GM21737 (cell line): ENCODE data around the gene LIX1L.

Experiments used
- ATAC-seq: cut with Tn5 transposase; IDR thresholded peaks from one replicate; pipeline ENCODE4 v1.9.1; 2021; ENCODE audit warnings: mild to moderate bottlenecking, moderate library complexity; ENCODE audit not compliant: unreplicated experiment

LIX1L gene

DNA sequence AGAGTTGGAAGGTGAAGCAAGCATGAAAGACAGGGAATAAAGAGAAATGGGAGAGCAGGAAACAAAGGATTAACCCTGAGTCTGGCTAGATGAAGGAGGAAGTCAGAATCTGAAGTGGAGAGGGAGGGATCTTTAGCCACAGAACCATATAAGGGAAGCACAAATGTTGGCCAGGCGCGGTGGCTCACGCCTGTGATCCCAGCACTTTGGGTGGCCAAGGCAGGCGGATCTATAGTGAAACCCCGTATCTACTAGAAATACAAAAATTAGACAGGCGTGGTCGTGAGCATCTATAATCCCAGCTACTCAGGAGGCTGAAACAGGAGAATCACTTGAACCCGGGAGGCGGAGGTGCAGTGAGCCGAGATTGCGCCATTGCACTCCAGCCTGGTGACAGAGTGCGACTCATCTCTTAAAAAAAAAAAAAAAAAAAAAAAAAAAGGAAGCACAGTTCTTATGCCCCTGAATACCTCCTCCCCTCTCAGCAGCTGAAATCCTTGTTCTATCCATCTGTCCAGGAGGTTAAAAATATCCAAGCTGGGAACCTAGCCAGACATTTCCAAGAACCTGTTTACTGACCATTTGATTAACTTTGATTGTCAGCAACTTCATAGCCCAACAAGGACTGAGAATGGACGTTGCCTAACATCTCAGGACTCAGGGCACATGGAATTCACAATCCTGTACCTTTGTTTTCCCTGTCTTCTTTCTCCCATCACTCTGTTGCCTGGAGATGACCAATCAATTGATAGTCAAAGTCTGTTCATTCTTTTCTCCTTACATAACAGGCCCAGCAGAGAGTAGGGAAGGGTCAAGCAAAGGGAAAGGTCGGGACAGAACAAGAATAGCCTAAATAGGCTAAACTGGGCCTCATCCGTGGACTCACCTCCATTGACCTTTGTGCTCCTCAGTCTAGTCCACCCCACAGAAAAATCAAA is 28.0 kb upstream of the LIX1L start:
- ATAC-seq = no peak

DNA sequence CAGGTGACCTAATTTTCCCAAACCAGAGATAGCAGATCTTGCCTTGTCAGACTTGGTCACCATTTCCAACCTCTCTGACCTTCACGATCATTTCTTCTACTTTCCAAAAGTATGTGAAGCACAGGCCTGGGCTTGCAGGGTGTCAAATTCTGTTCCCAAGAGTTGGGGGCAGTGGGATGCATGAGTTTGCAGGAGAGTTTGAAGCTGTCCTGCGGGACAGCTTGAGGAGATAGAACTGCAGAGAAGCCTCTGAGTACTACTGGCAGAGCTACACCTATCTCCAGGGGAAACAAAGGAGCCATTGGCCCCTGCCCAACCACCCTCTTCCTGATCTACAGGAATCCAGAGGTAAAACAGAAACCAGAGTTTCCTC is 27.3 kb upstream of the LIX1L start:
- ATAC-seq = no peak

DNA sequence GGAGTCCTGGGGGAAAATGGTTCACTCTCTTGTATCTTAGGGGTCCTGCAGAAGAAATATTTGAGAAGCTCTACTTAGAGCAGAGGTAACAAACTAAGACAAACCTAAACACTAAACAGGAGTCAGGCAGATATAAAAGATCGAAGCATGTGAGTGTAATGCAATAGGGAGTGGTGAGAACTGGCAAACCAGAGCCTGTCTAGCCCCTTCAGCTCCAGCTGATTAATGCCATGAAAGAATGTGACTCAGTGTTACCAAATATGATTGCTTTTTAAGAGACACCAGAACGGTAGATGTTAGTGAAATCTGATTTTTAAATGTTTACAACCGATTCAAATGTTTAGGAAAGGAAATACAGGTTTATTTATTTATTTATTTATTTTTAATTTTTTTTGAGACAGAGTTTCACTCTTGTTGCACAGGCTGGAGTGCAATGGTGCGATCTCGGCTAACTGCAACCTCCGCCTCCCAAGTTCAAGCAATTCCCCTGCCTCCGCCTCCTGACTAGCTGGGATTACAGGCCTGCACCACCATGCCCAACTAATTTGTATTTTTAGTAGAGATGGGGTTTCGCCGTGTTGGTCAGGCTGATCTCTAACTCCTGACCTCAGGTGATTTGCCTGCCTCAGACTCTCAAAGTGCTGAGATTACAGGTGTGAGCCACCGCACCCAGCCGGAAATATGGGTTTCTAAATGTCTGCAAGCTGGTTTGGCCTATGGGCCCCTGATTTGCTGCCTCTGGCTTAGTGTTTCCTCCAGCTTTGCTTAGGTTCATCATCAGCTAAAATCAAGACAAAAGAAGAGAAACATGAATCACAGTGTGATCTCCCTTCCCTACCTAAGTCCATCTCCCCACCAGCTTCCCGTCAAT is 26.4 kb upstream of the LIX1L start:
- ATAC-seq = no peak

DNA sequence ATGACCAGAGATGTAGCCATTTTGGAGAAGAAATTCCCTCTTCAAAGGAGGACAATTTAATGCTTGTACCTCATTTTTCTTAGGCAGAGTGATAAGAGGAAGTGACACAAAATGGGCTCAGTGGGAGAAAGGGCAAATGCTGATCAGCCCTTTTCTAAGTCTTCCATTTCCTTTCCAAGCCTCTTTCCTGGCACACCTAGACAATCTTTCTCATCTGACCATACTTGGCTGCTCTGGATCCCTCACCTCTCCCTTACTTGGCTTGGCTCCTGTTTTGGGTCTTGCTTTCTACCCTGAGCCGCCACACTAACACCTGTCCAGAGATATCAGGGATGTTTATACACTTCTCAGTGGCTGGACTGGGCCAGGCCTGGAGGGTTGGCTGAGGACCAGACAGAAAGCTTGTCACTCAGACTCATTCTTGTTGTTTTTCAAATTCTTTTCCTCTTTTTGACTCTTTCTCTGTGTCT is 25.4 kb upstream of the LIX1L start:
- ATAC-seq = no peak

DNA sequence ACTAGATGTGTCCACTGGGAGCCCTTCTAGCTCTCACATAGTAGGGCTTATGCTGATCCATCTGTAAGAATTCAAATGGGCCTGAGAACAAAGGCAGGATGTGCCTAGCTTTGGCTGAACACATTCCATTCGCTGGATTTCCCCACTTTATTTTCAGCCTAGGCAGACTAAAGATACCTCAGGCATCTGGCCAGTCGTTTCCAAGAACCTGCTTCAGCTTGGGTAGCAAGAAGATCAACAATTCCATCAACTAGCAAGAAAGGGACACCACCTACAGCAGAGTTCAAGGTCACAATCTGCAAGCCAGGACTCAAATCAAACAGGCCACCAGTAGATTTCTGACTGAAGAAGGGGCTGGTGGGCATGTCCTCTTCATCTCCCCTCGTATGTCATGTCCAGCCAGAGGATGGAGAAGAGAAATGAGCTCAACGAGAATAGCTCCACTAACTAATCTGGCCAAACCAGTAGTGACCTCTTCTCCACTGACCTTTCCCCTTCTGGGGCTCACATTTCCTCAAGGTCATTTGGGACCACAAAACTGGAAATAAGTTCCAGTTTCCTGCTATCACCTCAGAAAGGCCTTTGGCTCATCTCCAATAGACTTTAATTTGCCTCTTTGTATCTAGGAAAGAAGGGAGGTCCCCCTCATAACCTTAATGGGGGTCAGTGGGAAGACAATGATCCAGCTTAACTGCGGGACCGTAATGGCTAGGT is 24.4 kb upstream of the LIX1L start:
- no peak for ATAC-seq

DNA sequence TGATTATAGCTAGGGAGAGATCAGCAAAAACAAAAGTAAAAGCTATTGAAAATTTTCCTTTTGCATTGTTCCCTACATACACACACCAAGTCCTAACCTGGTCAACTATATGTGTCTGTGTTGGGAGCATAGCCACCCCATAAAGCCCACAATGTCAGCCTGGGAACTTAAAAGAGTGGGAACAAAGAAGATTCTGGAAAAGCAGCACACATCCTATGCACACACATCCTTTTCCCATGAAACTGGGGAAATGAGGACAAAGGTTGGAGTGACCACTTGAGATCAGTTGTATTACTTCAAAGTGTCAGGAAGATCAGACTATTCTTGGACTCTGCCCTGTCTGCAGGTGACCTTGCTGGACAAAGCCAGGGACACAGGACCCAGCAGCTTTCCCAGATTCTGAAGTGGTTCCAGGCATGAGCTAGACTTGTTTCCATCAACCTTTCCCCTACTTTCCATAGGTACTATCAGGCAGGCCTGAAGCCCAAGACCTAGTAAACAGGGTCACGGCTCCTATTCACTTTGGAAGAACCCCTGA is 22.7 kb upstream of the LIX1L start:
- ATAC-seq = no peak

DNA sequence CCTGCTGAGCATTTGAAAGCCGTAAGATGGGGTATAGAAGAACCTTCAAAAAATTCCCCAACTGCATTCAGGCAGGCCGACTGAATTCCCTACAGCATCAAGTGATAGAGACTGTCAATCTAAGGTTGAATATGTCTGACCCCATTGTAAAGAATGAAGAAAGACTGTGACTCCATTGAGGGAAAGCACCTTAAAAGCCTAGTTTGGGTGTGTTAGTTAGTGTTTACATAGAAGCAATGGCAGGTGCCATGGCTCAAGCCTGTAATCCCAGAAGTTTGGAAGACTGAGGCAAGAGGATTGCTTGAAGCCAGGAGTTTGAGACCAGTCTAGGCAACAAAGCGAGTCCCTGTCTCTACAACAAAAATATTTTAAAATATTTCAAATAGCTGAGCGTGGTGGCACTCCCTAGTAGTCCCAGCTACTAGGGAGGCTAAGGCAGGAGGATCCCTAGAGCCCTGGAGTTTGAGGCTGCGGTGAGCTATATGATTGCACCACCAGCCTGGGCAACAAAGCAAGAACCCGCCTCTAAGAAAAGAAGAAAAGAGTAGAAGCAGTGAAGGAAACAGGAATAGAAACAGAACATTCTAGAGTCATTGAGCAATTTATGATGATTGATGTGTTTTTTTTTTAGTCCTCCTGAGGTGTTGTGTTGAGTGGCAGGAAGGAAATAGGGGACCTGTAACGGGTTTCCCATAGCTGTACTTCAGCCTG is 22.1 kb upstream of the LIX1L start:
- no peak for ATAC-seq

DNA sequence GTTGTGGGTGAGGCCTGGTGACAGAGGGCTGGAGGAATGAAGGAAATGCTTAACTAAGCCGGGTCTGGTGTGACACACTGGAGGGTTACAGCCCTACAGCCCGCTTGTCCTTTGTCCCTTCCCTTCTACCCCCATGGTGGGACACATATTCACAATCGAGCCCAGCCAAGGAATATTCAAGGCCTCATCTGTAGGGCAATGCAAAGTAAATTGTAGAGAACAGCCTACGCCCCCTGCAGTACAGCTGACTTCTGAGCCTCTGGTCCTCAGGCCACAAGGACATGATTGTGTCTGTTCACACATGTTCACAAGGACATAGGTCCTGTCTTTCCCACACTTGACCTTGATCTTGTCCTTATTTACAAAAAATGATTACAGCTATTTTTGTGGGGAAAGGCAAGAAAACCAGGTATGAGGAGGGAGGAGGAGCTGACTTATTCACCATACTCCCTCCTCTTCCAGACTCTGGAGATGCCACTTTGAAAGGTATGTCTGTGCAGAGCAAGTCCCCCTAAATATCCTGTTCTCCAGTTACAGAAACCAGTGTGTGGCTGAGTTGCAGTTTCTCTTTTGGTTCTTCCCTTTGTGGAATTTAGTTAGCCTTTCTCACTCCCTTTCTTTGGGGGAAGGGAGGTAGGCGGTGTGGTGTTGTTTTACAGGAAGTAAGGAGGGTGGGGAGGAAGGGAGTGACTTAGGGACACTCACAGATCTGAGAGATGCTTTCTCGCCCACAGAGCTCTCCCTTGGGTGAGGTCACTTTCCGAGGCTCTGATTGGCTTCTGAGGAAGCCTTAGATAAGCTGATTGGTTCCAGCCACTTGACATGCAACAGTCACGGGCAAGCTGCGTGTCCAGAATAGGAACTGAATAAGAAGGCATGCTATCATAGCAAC is 21.3 kb upstream of the LIX1L start:
- peak; percentile 87 for ATAC-seq

DNA sequence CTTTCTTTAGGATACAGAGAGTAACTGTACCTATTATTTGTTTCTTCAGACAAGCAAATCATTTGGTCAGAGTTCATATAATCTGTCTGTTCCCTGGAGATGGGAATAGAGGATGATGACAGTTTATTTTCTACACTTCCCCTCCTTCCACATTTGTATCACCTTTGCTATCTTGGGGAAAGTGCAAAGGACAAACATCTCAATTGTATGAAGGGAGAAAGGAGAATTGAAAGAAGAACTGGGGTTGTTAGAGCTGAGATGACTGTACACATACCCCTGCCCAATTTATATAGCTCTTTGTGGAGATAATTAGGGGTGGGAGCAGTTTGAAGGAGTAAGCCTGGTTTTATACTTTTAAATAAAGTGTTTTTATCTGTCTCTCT is 20.6 kb upstream of the LIX1L start:
- no peak for ATAC-seq

DNA sequence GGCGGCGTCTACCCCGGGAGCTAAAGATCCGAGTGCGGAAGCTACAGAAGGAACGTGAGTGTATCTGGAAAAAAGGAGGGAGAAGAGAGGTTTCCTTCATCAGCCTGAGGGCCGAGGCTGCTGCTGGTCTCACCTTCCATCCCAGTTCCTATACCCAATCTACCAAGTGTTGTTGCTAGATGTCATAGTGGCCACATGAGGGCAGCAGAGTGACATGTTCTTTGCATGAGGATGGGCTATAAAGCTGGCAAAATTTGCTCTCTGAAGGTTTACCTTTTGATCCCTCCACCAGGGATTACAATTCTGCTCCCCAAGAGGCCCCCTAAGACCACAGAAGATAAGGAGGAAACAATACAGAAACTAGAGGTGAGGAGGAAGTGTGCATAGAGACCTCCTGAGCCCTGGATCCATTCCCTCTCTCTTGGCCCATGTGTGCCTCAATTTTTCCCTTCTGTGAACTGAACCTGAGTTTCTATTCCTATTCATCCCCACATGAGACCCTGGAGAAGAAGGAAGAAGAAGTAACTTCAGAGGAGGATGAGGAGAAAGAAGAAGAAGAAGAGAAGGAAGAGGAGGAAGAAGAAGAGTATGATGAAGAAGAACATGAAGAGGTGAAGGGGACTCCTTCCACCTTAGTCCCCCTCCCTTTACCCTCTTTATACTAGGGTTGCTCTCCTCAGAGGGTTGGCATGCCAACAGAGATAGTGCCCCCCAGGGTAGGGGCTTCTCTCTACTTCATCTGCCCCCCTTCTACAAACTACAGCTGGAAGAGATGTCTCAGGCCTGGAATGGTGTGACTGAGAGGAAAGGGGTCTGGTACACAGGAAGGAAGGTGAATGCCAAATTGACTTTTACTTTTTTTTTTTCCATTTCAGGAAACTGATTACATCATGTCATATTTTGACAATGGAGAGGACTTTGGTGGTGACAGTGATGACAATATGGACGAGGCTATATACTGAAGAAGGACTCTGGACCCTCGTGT is 20.0 kb upstream of the LIX1L start:
- ATAC-seq = no peak

DNA sequence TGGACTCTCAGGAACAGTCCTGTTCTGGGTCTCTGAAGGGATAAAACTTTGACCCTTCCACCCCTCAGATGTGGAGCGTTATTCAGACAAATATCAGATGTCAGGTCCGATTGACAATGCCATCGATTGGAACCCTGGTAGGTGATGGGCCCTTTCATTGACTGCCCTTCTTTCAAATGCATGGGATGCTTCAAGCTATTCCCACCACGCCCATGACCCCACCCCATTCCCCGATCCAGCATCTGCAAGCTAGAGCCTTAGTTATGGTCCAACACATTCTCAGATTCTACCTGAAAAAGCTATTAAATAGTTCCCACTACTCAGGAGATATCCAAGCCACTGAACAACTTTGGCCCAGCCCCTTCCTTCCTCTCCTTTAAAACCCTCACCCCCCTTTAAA is 19.2 kb upstream of the LIX1L start:
- ATAC-seq = no peak

DNA sequence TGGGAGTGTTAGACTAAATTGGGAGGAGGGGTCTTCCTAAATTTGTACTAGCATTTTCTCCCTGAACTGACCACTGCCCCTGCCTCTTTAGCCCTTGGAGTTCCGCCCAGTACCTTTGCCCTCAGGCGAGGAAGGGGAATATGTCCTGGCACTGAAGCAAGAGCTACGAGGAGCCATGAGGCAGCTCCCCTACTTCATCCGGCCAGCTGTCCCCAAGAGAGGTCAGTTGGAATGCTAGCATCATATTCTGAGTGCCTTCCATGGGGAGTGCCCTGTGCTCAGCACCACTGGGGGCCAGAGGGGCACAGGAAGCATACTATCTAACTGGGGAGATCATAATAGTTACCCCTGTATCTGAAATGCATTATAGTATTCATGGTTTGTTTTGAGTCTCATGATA is 17.4 kb upstream of the LIX1L start:
- ATAC-seq = no peak

DNA sequence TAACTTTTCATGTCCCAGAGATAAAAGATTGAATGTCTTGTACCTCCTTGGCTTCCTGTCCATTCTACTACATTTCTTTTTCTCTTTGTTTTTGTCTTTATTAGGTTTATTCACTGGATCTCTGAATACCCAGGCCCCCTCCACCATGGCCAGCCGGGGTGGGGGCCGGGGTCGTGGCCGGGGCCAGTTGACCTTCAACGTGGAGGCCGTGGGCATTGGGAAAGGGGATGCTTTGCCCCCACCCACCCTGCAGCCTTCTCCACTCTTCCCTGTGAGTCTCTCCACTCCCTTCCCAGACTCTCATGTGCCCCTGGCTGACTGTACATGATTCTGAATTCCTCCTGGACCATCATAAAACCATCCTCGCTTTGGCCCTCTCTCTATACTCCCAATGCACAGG is 16.9 kb upstream of the LIX1L start:
- no peak for ATAC-seq

DNA sequence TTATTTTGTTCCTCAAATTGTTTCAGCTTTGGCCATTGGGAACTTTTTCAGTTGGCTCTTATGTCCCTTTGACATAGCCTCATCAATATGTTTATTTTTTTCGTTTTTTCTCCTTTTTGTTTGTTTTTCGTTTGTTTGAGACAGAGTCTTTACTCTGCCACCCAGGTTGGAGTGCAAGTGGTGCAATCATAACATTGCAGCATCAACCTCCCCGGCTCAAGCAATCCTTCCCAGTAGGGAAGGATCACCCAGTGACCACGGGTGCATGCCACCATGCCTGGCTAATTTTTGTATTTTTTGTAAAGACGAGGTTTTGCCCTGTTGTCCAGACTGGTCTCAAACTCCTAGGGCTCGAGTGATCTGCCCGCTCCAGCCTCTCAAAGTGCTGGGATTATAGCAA is 14.8 kb upstream of the LIX1L start:
- no peak for ATAC-seq

DNA sequence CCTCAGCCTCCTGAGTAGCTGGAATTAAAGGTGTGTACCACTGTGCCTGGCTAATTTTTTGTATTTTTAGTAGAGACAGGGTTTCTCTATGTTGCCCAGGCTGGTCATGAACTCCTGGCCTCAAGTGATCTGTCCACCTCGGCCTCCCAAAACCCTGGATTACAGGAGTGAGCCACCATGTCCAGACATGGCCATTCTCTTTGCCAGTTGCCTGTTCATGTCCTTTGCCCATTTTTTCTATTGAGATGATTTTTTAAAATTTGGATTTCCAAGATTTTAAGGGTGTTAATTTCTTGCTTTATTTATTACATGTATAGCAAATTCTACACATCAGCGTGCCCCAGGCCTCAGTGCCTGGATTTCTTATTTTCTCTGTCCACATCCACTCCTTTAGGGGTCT is 9.5 kb upstream of the LIX1L start:
- no peak for ATAC-seq

DNA sequence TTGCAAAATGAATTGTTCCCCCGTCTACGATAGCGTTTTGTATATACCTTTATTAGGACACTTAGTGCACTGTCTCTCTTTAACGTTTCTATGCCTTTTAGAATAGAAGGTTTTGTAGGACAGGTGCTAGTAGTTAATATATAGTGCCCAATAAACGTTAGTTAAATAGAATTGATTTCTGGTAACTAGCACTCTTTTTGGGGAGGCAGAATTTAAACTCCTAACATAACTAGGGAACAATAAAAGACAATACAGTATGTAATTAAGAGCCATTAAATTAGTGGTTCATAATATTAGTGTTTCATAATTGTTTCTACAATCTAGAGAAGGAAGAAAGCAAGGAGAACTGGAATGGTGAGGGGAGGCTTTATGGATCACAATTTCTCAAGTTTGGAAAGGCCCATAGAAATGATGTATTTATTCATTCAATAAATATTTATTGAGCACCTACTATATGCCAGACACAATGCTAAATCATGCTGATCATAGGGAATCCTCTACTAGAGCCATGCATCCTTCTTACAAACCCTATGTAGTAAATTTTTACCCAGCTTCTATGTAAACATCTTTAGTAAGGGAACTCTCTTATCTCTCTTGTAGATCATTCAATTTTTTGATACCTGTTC is 7.4 kb upstream of the LIX1L start:
- ATAC-seq = no peak

DNA sequence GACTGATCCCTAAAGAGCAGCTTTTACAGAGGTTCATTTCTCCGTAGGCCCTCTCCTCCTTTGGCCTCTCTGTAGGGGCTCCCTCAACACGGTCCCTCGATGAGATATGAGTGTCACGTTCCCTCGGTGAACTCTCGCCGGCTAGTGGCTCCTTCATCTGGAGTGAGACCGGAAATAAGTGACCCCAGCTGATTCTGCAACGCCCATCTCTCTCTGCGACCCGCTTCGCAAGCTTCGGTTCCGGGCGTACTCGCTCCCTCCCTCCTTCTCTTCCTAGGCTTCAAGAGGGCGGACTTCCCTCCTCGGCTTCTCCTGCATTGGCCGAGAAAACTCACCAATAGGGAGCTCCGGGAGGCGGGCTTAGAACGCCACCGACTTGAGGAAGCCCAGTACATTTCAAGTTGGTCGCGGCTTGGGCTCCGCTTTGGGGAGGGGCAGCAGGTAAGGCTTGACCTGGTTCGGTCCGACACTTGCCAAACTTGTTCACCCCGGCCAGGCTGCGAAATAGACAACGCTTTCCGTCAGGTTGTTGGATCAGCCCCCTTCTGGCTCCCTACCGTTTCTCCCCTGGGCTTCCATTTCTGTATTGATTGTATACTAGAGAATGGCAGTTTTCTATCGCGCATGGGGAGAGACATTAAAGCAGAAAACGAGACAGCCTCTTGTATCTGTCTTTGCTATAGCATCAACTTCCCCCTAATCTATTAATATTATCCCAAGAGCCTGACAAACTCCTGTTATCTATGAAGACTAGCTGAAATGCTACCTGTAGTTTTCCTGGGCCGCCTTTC is 6.7 kb upstream of the LIX1L start, which contains the start of the genes ANKRD34A and POLR3GL:
Gene ANKRD34A, minus strand, starts transcription at position 248 of the 791 bp plus-strand sequence. CDS start 2,816 bp downstream, outside the sequence.
Gene POLR3GL, plus strand, starts transcription at position 363 of the 791 bp plus-strand sequence. CDS start 10,176 bp downstream, outside the sequence.
- ATAC-seq = peak; percentile 92
